Ishikawa (cell line): ENCODE results near the gene NUP107.

Source experiments
- CEBPB ChIP-seq: IDR thresholded peaks from 2 replicates; pipeline ENCODE4 v1.6.1; 2012
- CREB1 ChIP-seq: IDR thresholded peaks from 2 replicates; pipeline ENCODE4 v1.6.1; 2012; ENCODE audit warnings: low read depth
- EGR1 ChIP-seq: IDR thresholded peaks from 2 replicates; pipeline ENCODE4 v1.6.1; 2012
- EP300 ChIP-seq: IDR thresholded peaks from 2 replicates; pipeline ENCODE4 v1.6.1; 2012; ENCODE audit warnings: borderline replicate concordance
- FOXM1 ChIP-seq: IDR thresholded peaks from 2 replicates; pipeline ENCODE4 v1.6.1; 2012; ENCODE audit warnings: low read depth, borderline replicate concordance
- NFIC ChIP-seq: IDR thresholded peaks from 2 replicates; pipeline ENCODE4 v1.6.1; 2012
- RAD21 ChIP-seq: IDR thresholded peaks from 2 replicates; pipeline ENCODE4 v1.6.1; 2012; ENCODE audit warnings: low read depth
- TAF1 ChIP-seq: IDR thresholded peaks from 2 replicates; pipeline ENCODE4 v1.6.1; 2012; ENCODE audit warnings: low read depth, mild to moderate bottlenecking
- TCF12 ChIP-seq: IDR thresholded peaks from 2 replicates; pipeline ENCODE4 v1.6.1; 2012; ENCODE audit warnings: low read depth
- TEAD4 ChIP-seq: IDR thresholded peaks from 2 replicates; pipeline ENCODE4 v1.6.1; 2012
- YY1 ChIP-seq: IDR thresholded peaks from 2 replicates; pipeline ENCODE4 v1.6.1; 2012; ENCODE audit warnings: low read depth
- ZBTB7A ChIP-seq: IDR thresholded peaks from 2 replicates; pipeline ENCODE4 v1.6.1; 2012; ENCODE audit warnings: low read depth
- TF ChIP-seq, protein P1 (sequence below): IDR thresholded peaks from 2 replicates; pipeline ENCODE4 v1.6.1; 2012
- TF ChIP-seq, protein P2 (sequence below): IDR thresholded peaks from 2 replicates; pipeline ENCODE4 v1.6.1; 2012; ENCODE audit warnings: low read depth, mild to moderate bottlenecking
- TF ChIP-seq, protein P3 (sequence below): IDR thresholded peaks from 2 replicates; pipeline ENCODE4 v1.6.1; 2012

The NUP107 gene

DNA sequence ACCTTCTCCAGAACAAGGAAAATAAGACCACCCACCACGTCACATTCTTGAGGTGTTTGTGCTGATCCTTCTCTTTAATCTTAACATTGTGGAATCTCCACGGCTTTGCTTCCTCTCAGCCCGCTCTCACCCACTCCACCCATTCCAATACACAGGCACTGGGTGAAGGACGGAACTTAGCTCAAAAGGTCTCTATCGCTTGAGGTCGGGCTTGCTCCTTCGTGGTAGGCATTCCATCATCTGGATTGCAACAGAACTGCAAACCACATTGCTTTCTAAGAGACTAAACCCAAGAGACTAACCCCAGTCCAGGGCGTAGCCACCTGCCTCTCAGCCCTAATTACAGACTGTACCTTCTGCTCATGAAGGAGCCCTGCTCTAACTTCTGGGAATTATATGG lies 97.2 kb downstream of the NUP107 start:
- TF ChIP-seq RAD21 = no peak
- no peak for TF ChIP-seq TCF12
- TF ChIP-seq TAF1 = no peak
- no peak for TF ChIP-seq NFIC
- TF ChIP-seq FOXM1 = no peak
- no peak for TF ChIP-seq EGR1
- TF ChIP-seq, protein P1, sequence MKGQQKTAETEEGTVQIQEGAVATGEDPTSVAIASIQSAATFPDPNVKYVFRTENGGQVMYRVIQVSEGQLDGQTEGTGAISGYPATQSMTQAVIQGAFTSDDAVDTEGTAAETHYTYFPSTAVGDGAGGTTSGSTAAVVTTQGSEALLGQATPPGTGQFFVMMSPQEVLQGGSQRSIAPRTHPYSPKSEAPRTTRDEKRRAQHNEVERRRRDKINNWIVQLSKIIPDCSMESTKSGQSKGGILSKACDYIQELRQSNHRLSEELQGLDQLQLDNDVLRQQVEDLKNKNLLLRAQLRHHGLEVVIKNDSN = no peak
- no peak for TF ChIP-seq EP300
- no peak for TF ChIP-seq ZBTB7A
- TF ChIP-seq, protein P2, sequence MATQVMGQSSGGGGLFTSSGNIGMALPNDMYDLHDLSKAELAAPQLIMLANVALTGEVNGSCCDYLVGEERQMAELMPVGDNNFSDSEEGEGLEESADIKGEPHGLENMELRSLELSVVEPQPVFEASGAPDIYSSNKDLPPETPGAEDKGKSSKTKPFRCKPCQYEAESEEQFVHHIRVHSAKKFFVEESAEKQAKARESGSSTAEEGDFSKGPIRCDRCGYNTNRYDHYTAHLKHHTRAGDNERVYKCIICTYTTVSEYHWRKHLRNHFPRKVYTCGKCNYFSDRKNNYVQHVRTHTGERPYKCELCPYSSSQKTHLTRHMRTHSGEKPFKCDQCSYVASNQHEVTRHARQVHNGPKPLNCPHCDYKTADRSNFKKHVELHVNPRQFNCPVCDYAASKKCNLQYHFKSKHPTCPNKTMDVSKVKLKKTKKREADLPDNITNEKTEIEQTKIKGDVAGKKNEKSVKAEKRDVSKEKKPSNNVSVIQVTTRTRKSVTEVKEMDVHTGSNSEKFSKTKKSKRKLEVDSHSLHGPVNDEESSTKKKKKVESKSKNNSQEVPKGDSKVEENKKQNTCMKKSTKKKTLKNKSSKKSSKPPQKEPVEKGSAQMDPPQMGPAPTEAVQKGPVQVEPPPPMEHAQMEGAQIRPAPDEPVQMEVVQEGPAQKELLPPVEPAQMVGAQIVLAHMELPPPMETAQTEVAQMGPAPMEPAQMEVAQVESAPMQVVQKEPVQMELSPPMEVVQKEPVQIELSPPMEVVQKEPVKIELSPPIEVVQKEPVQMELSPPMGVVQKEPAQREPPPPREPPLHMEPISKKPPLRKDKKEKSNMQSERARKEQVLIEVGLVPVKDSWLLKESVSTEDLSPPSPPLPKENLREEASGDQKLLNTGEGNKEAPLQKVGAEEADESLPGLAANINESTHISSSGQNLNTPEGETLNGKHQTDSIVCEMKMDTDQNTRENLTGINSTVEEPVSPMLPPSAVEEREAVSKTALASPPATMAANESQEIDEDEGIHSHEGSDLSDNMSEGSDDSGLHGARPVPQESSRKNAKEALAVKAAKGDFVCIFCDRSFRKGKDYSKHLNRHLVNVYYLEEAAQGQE = no peak
- TF ChIP-seq CEBPB = no peak

- TF ChIP-seq YY1 = no peak
- TF ChIP-seq, protein P3, sequence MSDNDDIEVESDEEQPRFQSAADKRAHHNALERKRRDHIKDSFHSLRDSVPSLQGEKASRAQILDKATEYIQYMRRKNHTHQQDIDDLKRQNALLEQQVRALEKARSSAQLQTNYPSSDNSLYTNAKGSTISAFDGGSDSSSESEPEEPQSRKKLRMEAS = no peak
- TF ChIP-seq TAF1 = no peak
- TF ChIP-seq, protein P1 = no peak
- TF ChIP-seq, protein P2 = no peak
These were observed 98.6 kb downstream of the NUP107 start for GRCh38 chr12:68785358-68785757.

GRCh38 chr12:68785823-68786222 lies 99.0 kb downstream of the NUP107 start:
- no peak for TF ChIP-seq TEAD4
- TF ChIP-seq YY1 = no peak
- TF ChIP-seq CEBPB = no peak
- TF ChIP-seq EP300 = no peak

DNA sequence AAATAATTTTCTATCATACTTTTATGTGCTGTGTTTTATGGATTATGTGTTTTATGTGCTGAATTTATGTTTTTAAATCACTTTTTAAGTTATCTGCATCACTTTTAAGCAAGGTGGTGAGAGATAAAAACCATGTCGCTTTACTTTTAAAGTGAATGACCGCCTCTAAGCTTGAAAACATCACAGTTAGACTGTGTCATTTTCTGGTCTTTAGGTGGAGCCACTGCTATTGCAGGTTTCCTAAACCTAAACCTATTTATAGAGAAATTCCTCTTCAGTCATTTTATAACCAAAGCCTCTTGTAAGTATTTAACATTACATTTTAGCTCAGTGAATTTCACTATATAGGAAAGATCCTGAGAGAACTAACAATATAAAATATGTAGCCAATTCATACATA lies 100.2 kb downstream of the NUP107 start:
- no peak for TF ChIP-seq TCF12
- TF ChIP-seq RAD21 = peak; percentile 34

DNA sequence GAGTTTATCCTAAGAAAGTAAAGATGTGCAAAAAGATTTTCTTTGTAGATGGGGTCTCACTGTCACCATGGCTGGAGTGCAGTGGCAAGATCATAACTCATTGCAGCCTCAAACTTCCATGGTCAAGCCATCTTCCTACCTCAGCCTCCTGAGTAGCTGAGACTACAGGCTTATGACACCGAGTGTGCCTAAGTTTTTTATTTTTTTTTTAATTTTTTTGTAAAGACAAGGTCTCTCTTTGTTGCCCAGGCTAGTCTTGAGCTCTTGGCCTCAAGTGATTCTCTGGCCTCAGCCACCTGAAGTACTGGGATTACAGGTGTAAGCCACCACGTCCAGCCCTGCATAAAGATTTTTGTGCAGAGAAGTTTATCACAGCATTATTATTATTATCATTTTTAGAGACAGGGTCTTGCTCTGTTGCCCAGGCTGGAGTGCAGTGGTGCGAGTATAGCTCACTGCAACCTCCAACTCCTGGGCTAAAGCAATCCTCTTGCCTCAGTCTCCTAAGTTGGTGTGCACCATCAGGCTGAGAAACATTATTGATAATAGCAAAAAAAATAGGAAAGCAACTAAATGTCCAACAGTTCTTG lies 101.9 kb downstream of the NUP107 start:
- TF ChIP-seq FOXM1 (no peak), CEBPB (no peak), TEAD4 (no peak), EP300 (no peak), EGR1 (no peak), TAF1 (no peak), RAD21 (no peak), TCF12 (no peak), CREB1 (no peak), ZBTB7A (no peak), YY1 (no peak)
- TF ChIP-seq, protein P2 = no peak
- TF ChIP-seq, protein P1 = no peak
- TF ChIP-seq, protein P3 = no peak
